HPDE6-E6E7 (cell line): ENCODE measurements around the gene GABPB1.

Experiments
- DNase-seq: peaks from one replicate; pipeline ENCODE4 v3.0.0; 2011; ENCODE audit warnings: missing footprints; ENCODE audit errors: extremely low spot score

The GABPB1 gene

GRCh38 chr15:50344006-50344464, 11.0 kb downstream of the GABPB1 start:
- DNase-seq, result no peak

GRCh38 chr15:50341616-50342136, 13.3 kb downstream of the GABPB1 start:
- no peak for DNase-seq

- DNase-seq, result no peak
Observed at GRCh38 chr15:50340416-50340815, 14.6 kb downstream of the GABPB1 start.

GRCh38 chr15:50339717-50340116, 15.3 kb downstream of the GABPB1 start:
- DNase-seq, result no peak

- no peak for DNase-seq
Observed at GRCh38 chr15:50335251-50335650, 19.7 kb downstream of the GABPB1 start.

- no peak for DNase-seq
Observed at GRCh38 chr15:50333229-50333628, 21.8 kb downstream of the GABPB1 start.

- no peak for DNase-seq
Observed at GRCh38 chr15:50330921-50331320, 24.1 kb downstream of the GABPB1 start.

- no peak for DNase-seq
Observed at GRCh38 chr15:50328116-50328515, 26.9 kb downstream of the GABPB1 start.

- no peak for DNase-seq
Observed at GRCh38 chr15:50321680-50322210, 33.3 kb downstream of the GABPB1 start.

- no peak for DNase-seq
Observed at GRCh38 chr15:50320504-50320903, 34.5 kb downstream of the GABPB1 start.

GRCh38 chr15:50318697-50319096, 36.3 kb downstream of the GABPB1 start:
- DNase-seq, result no peak

- peak; percentile 6 for DNase-seq
Observed at GRCh38 chr15:50315814-50316630, 39.0 kb downstream of the GABPB1 start.

GRCh38 chr15:50312636-50313035, 42.4 kb downstream of the GABPB1 start:
- DNase-seq, result no peak

- DNase-seq, result no peak
Observed at GRCh38 chr15:50307799-50308198, 47.2 kb downstream of the GABPB1 start.

GRCh38 chr15:50304836-50305235, 50.2 kb downstream of the GABPB1 start:
- no peak for DNase-seq

- no peak for DNase-seq
Observed at GRCh38 chr15:50302581-50302980, 52.4 kb downstream of the GABPB1 start.

GRCh38 chr15:50298340-50298739, 56.7 kb downstream of the GABPB1 start:
- DNase-seq, result no peak

- DNase-seq, result no peak
Observed at GRCh38 chr15:50295966-50296365, 59.0 kb downstream of the GABPB1 start.

- no peak for DNase-seq
Observed at GRCh38 chr15:50289749-50290148, 65.2 kb downstream of the GABPB1 start.

- no peak for DNase-seq
Observed at GRCh38 chr15:50287324-50288116, 67.5 kb downstream of the GABPB1 start.

GRCh38 chr15:50281427-50281826, 73.6 kb downstream of the GABPB1 start:
- DNase-seq, result no peak

- DNase-seq, result no peak
Observed at GRCh38 chr15:50280271-50280670, 74.7 kb downstream of the GABPB1 start.
